ENCODE data around the gene TRMT5. TPM values are rescaled to one million over a fixed set of nuclear protein-coding genes. Genes with fewer than 3 reads are reported as not detected.

The TRMT5 gene
- total and polyA plus RNA-seq, 9 of the 15 experiments (the other 6 are each of a cell fraction or from before 2014, with no cell fraction given) = 8.4 to 20.0 (median 15.1) TPM

GRCh38 chr14:60980811-60981632 lies at the start of gene TRMT5, which contains the start of gene SLC38A6 (continued):
- TF ChIP-seq, protein P1, sequence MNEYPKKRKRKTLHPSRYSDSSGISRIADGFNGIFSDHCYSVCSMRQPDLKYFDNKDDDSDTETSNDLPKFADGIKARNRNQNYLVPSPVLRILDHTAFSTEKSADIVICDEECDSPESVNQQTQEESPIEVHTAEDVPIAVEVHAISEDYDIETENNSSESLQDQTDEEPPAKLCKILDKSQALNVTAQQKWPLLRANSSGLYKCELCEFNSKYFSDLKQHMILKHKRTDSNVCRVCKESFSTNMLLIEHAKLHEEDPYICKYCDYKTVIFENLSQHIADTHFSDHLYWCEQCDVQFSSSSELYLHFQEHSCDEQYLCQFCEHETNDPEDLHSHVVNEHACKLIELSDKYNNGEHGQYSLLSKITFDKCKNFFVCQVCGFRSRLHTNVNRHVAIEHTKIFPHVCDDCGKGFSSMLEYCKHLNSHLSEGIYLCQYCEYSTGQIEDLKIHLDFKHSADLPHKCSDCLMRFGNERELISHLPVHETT (CRISPR knock-in tag; conservative IDR thresholded peaks at IDR 0.05 in 1 of 2, IDR thresholded peaks at IDR 0.05 in 1 of 2) = 0 out of 4 replicates have a peak, but pooled peaks of 1 of the 2 experiments have one; percentile 48
- no peak for TF ChIP-seq MEF2D (tag; conservative IDR thresholded peaks at IDR 0.05; ENCODE audit: low read depth)
- no peak for TF ChIP-seq BRCA1 (IDR thresholded peaks at IDR 0.05)
- no peak for TF ChIP-seq BRCA1 (CRISPR knock-in tag; IDR thresholded peaks at IDR 0.05)
- no peak for TF ChIP-seq ZNF696 (CRISPR knock-in tag; conservative IDR thresholded peaks at IDR 0.05)
- peak; percentile 39 for TF ChIP-seq NEUROD1 (IDR thresholded peaks at IDR 0.05; ENCODE audit: borderline replicate concordance, low read depth, low read length, partially characterized antibody)
- peak; percentile 39; the same call in 1 of the 2 replicates for TF ChIP-seq ETV1 (tag; conservative IDR thresholded peaks at IDR 0.05; ENCODE audit: low read depth)
- 0 out of 2 replicates have a peak, but pooled peaks have one; percentile 35 for TF ChIP-seq ZNF134 (CRISPR knock-in tag; conservative IDR thresholded peaks at IDR 0.05)
- TF ChIP-seq MAFG (tag; conservative IDR thresholded peaks at IDR 0.05) = no peak
- no peak for TF ChIP-seq BHLHE40 (IDR thresholded peaks at IDR 0.05; ENCODE audit: low read length)
- TF ChIP-seq ZNF398 (CRISPR knock-in tag; IDR thresholded peaks at IDR 0.05) = no peak
- TF ChIP-seq, protein P2, sequence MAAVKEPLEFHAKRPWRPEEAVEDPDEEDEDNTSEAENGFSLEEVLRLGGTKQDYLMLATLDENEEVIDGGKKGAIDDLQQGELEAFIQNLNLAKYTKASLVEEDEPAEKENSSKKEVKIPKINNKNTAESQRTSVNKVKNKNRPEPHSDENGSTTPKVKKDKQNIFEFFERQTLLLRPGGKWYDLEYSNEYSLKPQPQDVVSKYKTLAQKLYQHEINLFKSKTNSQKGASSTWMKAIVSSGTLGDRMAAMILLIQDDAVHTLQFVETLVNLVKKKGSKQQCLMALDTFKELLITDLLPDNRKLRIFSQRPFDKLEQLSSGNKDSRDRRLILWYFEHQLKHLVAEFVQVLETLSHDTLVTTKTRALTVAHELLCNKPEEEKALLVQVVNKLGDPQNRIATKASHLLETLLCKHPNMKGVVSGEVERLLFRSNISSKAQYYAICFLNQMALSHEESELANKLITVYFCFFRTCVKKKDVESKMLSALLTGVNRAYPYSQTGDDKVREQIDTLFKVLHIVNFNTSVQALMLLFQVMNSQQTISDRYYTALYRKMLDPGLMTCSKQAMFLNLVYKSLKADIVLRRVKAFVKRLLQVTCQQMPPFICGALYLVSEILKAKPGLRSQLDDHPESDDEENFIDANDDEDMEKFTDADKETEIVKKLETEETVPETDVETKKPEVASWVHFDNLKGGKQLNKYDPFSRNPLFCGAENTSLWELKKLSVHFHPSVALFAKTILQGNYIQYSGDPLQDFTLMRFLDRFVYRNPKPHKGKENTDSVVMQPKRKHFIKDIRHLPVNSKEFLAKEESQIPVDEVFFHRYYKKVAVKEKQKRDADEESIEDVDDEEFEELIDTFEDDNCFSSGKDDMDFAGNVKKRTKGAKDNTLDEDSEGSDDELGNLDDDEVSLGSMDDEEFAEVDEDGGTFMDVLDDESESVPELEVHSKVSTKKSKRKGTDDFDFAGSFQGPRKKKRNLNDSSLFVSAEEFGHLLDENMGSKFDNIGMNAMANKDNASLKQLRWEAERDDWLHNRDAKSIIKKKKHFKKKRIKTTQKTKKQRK (IDR thresholded peaks at IDR 0.05; ENCODE audit: borderline replicate concordance, low read depth, low read length) = no peak
- no peak for TF ChIP-seq BRF1 (IDR thresholded peaks at IDR 0.05; ENCODE audit: borderline replicate concordance, extremely low read depth, insufficient read length)
- TF ChIP-seq BCL6 (CRISPR knock-in tag; IDR thresholded peaks at IDR 0.05) = no peak
- peak; percentile 7; the same call in 1 of the 2 replicates for TF ChIP-seq MXI1 (IDR thresholded peaks at IDR 0.05; ENCODE audit: low read depth, low read length)
- no peak for TF ChIP-seq PHF21A (IDR thresholded peaks at IDR 0.05; ENCODE audit: borderline replicate concordance, low read depth)
- peak in 1 of 2 experiments; percentile 84; a peak in 1 of 4 replicates for TF ChIP-seq HDAC1 (IDR thresholded peaks at IDR 0.05)
- TF ChIP-seq LCOR (CRISPR knock-in tag; IDR thresholded peaks at IDR 0.05) = peak; percentile 86
- peak; percentile 91 for TF ChIP-seq RBFOX2 (IDR thresholded peaks at IDR 0.05; ENCODE audit: low read depth, low read length)
- no peak for TF ChIP-seq TCFL5 (CRISPR knock-in tag; conservative IDR thresholded peaks at IDR 0.05)
- peak; percentile 64 for TF ChIP-seq CHD2 (IDR thresholded peaks at IDR 0.05; ENCODE audit: low read depth, low read length)
- no peak for TF ChIP-seq NCOA6 (IDR thresholded peaks at IDR 0.05)
